A549 (cell line): ENCODE data around the gene EEFSEC. TPM values are rescaled to one million over a fixed set of nuclear protein-coding genes. Genes with fewer than 3 reads are reported as not detected.

ENCODE experiments used
- ATAC-seq, 2 experiments: fragments of 200-7000 bp in 1 of 2; fragments of >200 bp in 1 of 2; cut with Nextera tagmentation in 1 of 2; cut with Tn5 transposase in 1 of 2; 3 replicates each; pipeline versions ENCODE4 v1.8.0 to v1.9.1; 2018 to 2020; ENCODE audit warnings: mild to moderate bottlenecking in 1 of 2, moderate library complexity in 1 of 2
- CTCF ChIA-PET: fragments of 300-600 bp; sonication (Branson Sonifier 250); formaldehyde crosslinking; extraction: SDS; loops from one replicate; lab custom pipeline; 2021; ENCODE audit warnings: antibody characterized with exemption, inconsistent platforms; lab: Yijun Ruan, JAX
- POLR2A ChIA-PET: fragments of 350-600 bp; formaldehyde crosslinking; extraction: SDS; loops from one replicate; lab custom pipeline; 2021; ENCODE audit warnings: antibody characterized with exemption, inconsistent platforms; lab: Yijun Ruan, JAX
- DNase-seq, 2 experiments: peaks; one replicate each; pipeline versions ENCODE4 v3.0.0 to v3.0.0-alpha.2; 2011 to 2016; ENCODE audit warnings: low read depth in 1 of 2, low spot score in 1 of 2
- FAIRE-seq: peaks from 2 replicates; lab custom pipeline; 2011; peaks lifted over from hg19 to GRCh38; lab: Jason Lieb, UNC
- H3K27ac ChIP-seq, 2 experiments: fragments of >200 bp; sonication (Bioruptor Twin); formaldehyde crosslinking; 3 replicates each; pipeline ENCODE4 v1.5.1; 2016 to 2017
- H3K4me1 ChIP-seq: fragments of >200 bp; sonication (Bioruptor Twin); formaldehyde crosslinking; 3 replicates; pipeline ENCODE4 v1.6.1; 2016
- H3K4me2 ChIP-seq: fragments of >200 bp; sonication (Bioruptor Twin); formaldehyde crosslinking; 3 replicates; pipeline ENCODE4 v1.6.1; 2016
- H3K4me3 ChIP-seq: fragments of >200 bp; sonication (Bioruptor Twin); formaldehyde crosslinking; 3 replicates; pipeline ENCODE4 v1.5.1; 2016
- H3K9me3 ChIP-seq: fragments of >200 bp; sonication (Bioruptor Twin); formaldehyde crosslinking; 3 replicates; pipeline ENCODE4 v1.6.1; 2016
- CHD2 ChIP-seq: fragments of 150-350 bp; IDR thresholded peaks from 2 replicates; pipeline ENCODE4 v1.6.1; 2014; ENCODE audit warnings: low read length; ENCODE audit not compliant: partially characterized antibody
- CHD4 ChIP-seq: fragments of 200-600 bp; sonication (generic); IDR thresholded peaks from 2 replicates; pipeline ENCODE4 v1.6.1; 2016; ENCODE audit warnings: antibody characterized with exemption, mild to moderate bottlenecking, borderline replicate concordance
- EP300 ChIP-seq, 2 experiments: fragments of >200 bp; sonication (Bioruptor Twin); formaldehyde crosslinking; IDR thresholded peaks; 2 replicates in 1 of 2; 3 replicates in 1 of 2; pipeline ENCODE4 v1.6.1; 2016 to 2017
- GATA3 ChIP-seq: IDR thresholded peaks from 2 replicates; pipeline ENCODE4 v1.6.1; 2012; ENCODE audit warnings: borderline replicate concordance
- JUN ChIP-seq, 2 experiments: fragments of >200 bp; sonication (Bioruptor Twin); formaldehyde crosslinking; IDR thresholded peaks; 2 replicates in 1 of 2; 3 replicates in 1 of 2; pipeline ENCODE4 v1.6.1; 2016 to 2017
- KDM1A ChIP-seq: fragments of 200-600 bp; sonication (generic); IDR thresholded peaks from 2 replicates; pipeline ENCODE4 v1.6.1; 2016; ENCODE audit warnings: low read depth, mild to moderate bottlenecking
- KDM5A ChIP-seq: fragments of 200-600 bp; sonication (generic); IDR thresholded peaks from 2 replicates; pipeline ENCODE4 v1.6.1; 2016; ENCODE audit warnings: antibody characterized with exemption, mild to moderate bottlenecking
- NPAS2 ChIP-seq: fragments of 250-450 bp; sonication (Bioruptor Pico); IDR thresholded peaks from 2 replicates; pipeline ENCODE4 v1.8.0; 2022; ENCODE audit warnings: mild to moderate bottlenecking, moderate library complexity, borderline replicate concordance
- NR3C1 ChIP-seq: fragments of >200 bp; sonication (Bioruptor Twin); formaldehyde crosslinking; IDR thresholded peaks from 3 replicates; pipeline ENCODE4 v1.6.1; 2017
- PHF8 ChIP-seq: fragments of 200-600 bp; sonication (generic); IDR thresholded peaks from 2 replicates; pipeline ENCODE4 v1.6.1; 2016; ENCODE audit warnings: low read depth, mild to moderate bottlenecking, antibody characterized with exemption, moderate library complexity, borderline replicate concordance
- POLR2AphosphoS2 ChIP-seq: conservative IDR thresholded peaks from 2 replicates; pipeline ENCODE4 v1.6.1; 2012; ENCODE audit warnings: low read length, improper control_type of control experiment, inconsistent platforms
- RFX5 ChIP-seq: fragments of 450-650 bp; IDR thresholded peaks from 2 replicates; pipeline ENCODE4 v1.7.1; 2014; ENCODE audit warnings: antibody characterized with exemption, mild to moderate bottlenecking, moderate library complexity
- SREBF2 ChIP-seq: fragments of 450-650 bp; IDR thresholded peaks from 2 replicates; pipeline ENCODE4 v1.6.1; 2014; ENCODE audit warnings: mild to moderate bottlenecking, moderate library complexity
- WGBS: methylation state at CpG from one replicate; pipeline ENCODE4 v1.1.6; 2017; ENCODE audit errors: missing lambda C conversion rate; 5-methylcytosine and 5-hydroxymethylcytosine counted together
- polyA plus RNA-seq, 4 experiments: library from polyadenylated mRNA; depleted of rRNA in 3 of 4; stranded (reverse); fragments of >200 nt; fragmentation: RNase III in 1 of 4; extraction: RNeasy Plus Mini Kit Qiagen cat#74134 plus additional on column Dnase treatment in 1 of 4; gene quantifications; 2 replicates in 3 of 4; 3 replicates in 1 of 4; pipeline ENCODE4 v1.2.3, GENCODE V29; 2011 to 2017
- TF ChIP-seq, protein P1 (sequence below): IDR thresholded peaks from 2 replicates; pipeline ENCODE4 v1.6.1; 2012
- TF ChIP-seq, protein P2 (sequence below): fragments of >200 bp; sonication (Bioruptor Twin); formaldehyde crosslinking; IDR thresholded peaks from 2 replicates; pipeline ENCODE4 v1.6.1; 2016
- TF ChIP-seq, protein P3 (sequence below): fragments of >200 bp; sonication (Bioruptor Twin); formaldehyde crosslinking; IDR thresholded peaks from 3 replicates; pipeline ENCODE4 v1.5.1; 2016
- TF ChIP-seq, protein P4 (sequence below): fragments of 250-450 bp; sonication (Bioruptor Pico); IDR thresholded peaks from 2 replicates; pipeline ENCODE4 v1.5.0; 2021; ENCODE audit warnings: mild to moderate bottlenecking, moderate library complexity, borderline replicate concordance
- TF ChIP-seq, protein P5 (sequence below): fragments of >200 bp; sonication (Bioruptor Twin); formaldehyde crosslinking; IDR thresholded peaks from 3 replicates; pipeline ENCODE4 v1.6.1; 2016
- TF ChIP-seq, protein P6 (sequence below): fragments of 150-350 bp; IDR thresholded peaks from 2 replicates; pipeline ENCODE4 v1.6.1; 2014; ENCODE audit warnings: low read depth, mild to moderate bottlenecking, low read length
- TF ChIP-seq, protein P7 (sequence below): fragments of 450-650 bp; IDR thresholded peaks from 2 replicates; pipeline ENCODE4 v1.6.1; 2014; ENCODE audit warnings: antibody characterized with exemption

Gene EEFSEC
- polyA plus RNA-seq, 2 of the 4 experiments (the other 2 are of a cell fraction) = 6.9 to 7.3 TPM

DNA sequence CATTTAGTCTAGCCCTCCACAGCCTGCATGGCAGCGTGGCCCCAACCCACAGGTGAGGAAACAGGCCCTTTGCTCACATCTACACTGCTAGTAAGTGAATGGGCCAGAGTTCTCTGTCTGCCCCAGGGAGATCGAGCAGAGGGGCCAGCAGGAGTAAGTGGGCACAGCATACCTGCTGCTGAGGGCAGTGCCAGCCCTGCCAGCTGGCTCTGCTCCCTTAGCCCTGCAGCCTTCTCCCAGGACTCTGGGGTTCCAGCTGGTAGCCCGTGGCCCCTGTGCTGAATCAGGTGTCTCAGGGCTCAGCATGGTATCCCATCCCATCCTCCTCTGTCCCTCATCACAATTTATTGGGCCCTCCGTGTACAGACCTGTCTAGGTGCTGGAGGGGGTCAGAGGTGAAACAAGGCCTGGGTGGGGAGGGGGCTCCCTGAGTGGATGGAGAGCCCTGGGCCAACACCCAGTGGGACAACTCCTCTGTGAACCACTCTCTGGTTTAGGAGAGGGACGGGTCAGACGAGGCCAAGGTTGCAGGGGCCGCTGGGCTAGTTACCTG is 211.6 kb downstream of the EEFSEC start:
- peaks cover 15% of the 10 kb centered on the region; the same call in 2 of the 3 replicates for H3K4me1 ChIP-seq
- no peak overlapping the region for H3K4me3 ChIP-seq
- FAIRE-seq (no peak), DNase-seq (no peak), ATAC-seq (no peak)
- H3K9me3 ChIP-seq = no peaks in the 10 kb centered on the region
- ChIA-PET CTCF (interaction anchor here (1.1 kb wide), 1 partner anchor 16 kb away, joined by 3 read pairs; no protein-coding TSS in a partner anchor), POLR2A (no interaction called here)
- H3K4me2 ChIP-seq = no peak overlapping the region
- TF ChIP-seq, protein P1, sequence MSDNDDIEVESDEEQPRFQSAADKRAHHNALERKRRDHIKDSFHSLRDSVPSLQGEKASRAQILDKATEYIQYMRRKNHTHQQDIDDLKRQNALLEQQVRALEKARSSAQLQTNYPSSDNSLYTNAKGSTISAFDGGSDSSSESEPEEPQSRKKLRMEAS = no peak
- no peak for TF ChIP-seq RFX5
- TF ChIP-seq, protein P2, sequence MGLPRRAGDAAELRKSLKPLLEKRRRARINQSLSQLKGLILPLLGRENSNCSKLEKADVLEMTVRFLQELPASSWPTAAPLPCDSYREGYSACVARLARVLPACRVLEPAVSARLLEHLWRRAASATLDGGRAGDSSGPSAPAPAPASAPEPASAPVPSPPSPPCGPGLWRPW = no peak
- TF ChIP-seq PHF8 = no peak
- TF ChIP-seq, protein P3, sequence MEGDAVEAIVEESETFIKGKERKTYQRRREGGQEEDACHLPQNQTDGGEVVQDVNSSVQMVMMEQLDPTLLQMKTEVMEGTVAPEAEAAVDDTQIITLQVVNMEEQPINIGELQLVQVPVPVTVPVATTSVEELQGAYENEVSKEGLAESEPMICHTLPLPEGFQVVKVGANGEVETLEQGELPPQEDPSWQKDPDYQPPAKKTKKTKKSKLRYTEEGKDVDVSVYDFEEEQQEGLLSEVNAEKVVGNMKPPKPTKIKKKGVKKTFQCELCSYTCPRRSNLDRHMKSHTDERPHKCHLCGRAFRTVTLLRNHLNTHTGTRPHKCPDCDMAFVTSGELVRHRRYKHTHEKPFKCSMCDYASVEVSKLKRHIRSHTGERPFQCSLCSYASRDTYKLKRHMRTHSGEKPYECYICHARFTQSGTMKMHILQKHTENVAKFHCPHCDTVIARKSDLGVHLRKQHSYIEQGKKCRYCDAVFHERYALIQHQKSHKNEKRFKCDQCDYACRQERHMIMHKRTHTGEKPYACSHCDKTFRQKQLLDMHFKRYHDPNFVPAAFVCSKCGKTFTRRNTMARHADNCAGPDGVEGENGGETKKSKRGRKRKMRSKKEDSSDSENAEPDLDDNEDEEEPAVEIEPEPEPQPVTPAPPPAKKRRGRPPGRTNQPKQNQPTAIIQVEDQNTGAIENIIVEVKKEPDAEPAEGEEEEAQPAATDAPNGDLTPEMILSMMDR = no peak
- TF ChIP-seq NR3C1 = no peak
- TF ChIP-seq KDM5A = no peak
- TF ChIP-seq, protein P4, sequence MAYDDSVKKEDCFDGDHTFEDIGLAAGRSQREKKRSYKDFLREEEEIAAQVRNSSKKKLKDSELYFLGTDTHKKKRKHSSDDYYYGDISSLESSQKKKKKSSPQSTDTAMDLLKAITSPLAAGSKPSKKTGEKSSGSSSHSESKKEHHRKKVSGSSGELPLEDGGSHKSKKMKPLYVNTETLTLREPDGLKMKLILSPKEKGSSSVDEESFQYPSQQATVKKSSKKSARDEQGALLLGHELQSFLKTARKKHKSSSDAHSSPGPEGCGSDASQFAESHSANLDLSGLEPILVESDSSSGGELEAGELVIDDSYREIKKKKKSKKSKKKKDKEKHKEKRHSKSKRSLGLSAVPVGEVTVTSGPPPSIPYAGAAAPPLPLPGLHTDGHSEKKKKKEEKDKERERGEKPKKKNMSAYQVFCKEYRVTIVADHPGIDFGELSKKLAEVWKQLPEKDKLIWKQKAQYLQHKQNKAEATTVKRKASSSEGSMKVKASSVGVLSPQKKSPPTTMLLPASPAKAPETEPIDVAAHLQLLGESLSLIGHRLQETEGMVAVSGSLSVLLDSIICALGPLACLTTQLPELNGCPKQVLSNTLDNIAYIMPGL (CRISPR knock-in tag) = no peak
- TF ChIP-seq SREBF2 = no peak
- TF ChIP-seq EP300 (IDR thresholded peaks at IDR 0.05) = no peak
- TF ChIP-seq, protein P5, sequence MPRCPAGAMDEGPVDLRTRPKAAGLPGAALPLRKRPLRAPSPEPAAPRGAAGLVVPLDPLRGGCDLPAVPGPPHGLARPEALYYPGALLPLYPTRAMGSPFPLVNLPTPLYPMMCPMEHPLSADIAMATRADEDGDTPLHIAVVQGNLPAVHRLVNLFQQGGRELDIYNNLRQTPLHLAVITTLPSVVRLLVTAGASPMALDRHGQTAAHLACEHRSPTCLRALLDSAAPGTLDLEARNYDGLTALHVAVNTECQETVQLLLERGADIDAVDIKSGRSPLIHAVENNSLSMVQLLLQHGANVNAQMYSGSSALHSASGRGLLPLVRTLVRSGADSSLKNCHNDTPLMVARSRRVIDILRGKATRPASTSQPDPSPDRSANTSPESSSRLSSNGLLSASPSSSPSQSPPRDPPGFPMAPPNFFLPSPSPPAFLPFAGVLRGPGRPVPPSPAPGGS = no peak
- TF ChIP-seq, protein P6, sequence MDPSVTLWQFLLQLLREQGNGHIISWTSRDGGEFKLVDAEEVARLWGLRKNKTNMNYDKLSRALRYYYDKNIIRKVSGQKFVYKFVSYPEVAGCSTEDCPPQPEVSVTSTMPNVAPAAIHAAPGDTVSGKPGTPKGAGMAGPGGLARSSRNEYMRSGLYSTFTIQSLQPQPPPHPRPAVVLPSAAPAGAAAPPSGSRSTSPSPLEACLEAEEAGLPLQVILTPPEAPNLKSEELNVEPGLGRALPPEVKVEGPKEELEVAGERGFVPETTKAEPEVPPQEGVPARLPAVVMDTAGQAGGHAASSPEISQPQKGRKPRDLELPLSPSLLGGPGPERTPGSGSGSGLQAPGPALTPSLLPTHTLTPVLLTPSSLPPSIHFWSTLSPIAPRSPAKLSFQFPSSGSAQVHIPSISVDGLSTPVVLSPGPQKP = no peak
- no peak for TF ChIP-seq CHD4
- no peak overlapping the region for H3K27ac ChIP-seq
- WGBS = 88% methylated on average over 6 of the region's 7 CpGs

DNA sequence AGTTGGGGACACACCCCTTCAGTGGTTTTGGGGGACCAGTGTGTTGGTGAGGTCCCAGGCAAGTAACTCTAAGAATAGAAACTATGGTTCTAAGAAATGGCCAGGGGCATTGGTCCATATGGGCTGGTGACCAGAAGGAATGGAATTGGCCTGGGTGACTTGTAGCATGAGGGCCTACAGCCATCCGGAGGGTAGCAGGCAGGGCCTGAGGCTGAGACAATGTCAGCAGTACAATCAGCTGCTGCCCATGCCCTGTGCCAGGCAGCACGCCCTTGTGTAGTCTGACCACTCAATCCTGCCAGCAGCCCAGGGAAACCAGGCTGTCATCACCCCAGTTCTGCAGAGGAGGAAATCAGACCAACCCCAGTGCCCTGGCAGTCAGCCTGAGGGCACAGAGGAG is 212.9 kb downstream of the EEFSEC start:
- no peak overlapping the region for H3K4me3 ChIP-seq
- peaks cover 2% of the 10 kb centered on the region; the same call in 2 of the 3 replicates for H3K4me1 ChIP-seq
- FAIRE-seq (no peak), ATAC-seq (no peak), DNase-seq (no peak)
- H3K4me2 ChIP-seq = no peak overlapping the region
- CTCF ChIA-PET = no interaction called here
- POLR2A ChIA-PET = no interaction called here
- TF ChIP-seq NPAS2 (no peak), GATA3 (no peak), JUN (IDR thresholded peaks at IDR 0.05) (no peak), KDM1A (no peak), POLR2AphosphoS2 (no peak), KDM5A (no peak), CHD2 (no peak)
- TF ChIP-seq, protein P7, sequence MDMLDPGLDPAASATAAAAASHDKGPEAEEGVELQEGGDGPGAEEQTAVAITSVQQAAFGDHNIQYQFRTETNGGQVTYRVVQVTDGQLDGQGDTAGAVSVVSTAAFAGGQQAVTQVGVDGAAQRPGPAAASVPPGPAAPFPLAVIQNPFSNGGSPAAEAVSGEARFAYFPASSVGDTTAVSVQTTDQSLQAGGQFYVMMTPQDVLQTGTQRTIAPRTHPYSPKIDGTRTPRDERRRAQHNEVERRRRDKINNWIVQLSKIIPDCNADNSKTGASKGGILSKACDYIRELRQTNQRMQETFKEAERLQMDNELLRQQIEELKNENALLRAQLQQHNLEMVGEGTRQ = no peak
- 100% methylated on average over 1 of the region's 2 CpGs for WGBS
- H3K27ac ChIP-seq = no peak overlapping the region
- no peaks in the 10 kb centered on the region for H3K9me3 ChIP-seq
